K562 (cell line): ENCODE data around the gene TMEM273. TPM values are rescaled to one million over a fixed set of nuclear protein-coding genes. Genes with fewer than 3 reads are reported as not detected.

ENCODE experiments used
- ATF3 ChIP-seq, 2 experiments: fragments of 450-650 bp in 1 of 2; sonication (generic) in 1 of 2; formaldehyde crosslinking in 1 of 2; IDR thresholded peaks in 1 of 2; conservative IDR thresholded peaks in 1 of 2; 2 replicates each; pipeline versions ENCODE4 v1.6.1 to v1.8.1; 2016 to 2023; ENCODE audit warnings: mild to moderate bottlenecking in 2 of 2, moderate library complexity in 2 of 2, inconsistent platforms in 1 of 2, missing genetic modification reagents in 1 of 2
- ATF6 ChIP-seq: sonication (generic); formaldehyde crosslinking; IDR thresholded peaks from 2 replicates; pipeline ENCODE4 v1.4.0; 2020; ENCODE audit warnings: mild to moderate bottlenecking, missing genetic modification reagents
- CEBPB ChIP-seq: fragments of 450-650 bp; IDR thresholded peaks from 2 replicates; pipeline ENCODE4 v1.6.1; 2016; ENCODE audit warnings: missing genetic modification characterization, missing compliant biosample characterization
- FOSL1 ChIP-seq: fragments of 200-800 bp; sonication (Bioruptor generic); conservative IDR thresholded peaks from 2 replicates; pipeline ENCODE4 v1.6.1; 2016; ENCODE audit warnings: missing genetic modification characterization, missing compliant biosample characterization
- KLF16 ChIP-seq: IDR thresholded peaks from 2 replicates; pipeline ENCODE4 v1.6.1; 2016; ENCODE audit warnings: antibody characterized with exemption
- MEIS2 ChIP-seq: fragments of 450-650 bp; IDR thresholded peaks from 2 replicates; pipeline ENCODE4 v1.6.1; 2014; ENCODE audit warnings: mild to moderate bottlenecking; ENCODE audit not compliant: partially characterized antibody
- PREB ChIP-seq: sonication (generic); formaldehyde crosslinking; IDR thresholded peaks from 2 replicates; pipeline ENCODE4 v1.8.1; 2023; ENCODE audit warnings: mild to moderate bottlenecking, missing genetic modification reagents
- RCOR1 ChIP-seq, 2 experiments: IDR thresholded peaks; 2 replicates each; pipeline ENCODE4 v1.6.1; 2012; ENCODE audit warnings: low read depth in 2 of 2, low read length in 2 of 2, borderline replicate concordance in 1 of 2, improper control_type of control experiment in 1 of 2
- SMARCE1 ChIP-seq: fragments of 450-650 bp; IDR thresholded peaks from 2 replicates; pipeline ENCODE4 v1.7.1; 2016; ENCODE audit warnings: mild to moderate bottlenecking
- SUPT5H ChIP-seq: fragments of 450-650 bp; IDR thresholded peaks from 2 replicates; pipeline ENCODE4 v1.6.1; 2016
- ZNF584 ChIP-seq: fragments of 200-800 bp; sonication (Bioruptor generic); IDR thresholded peaks from 2 replicates; pipeline ENCODE4 v1.6.1; 2016; ENCODE audit warnings: low read depth, mild to moderate bottlenecking, missing genetic modification characterization, missing compliant biosample characterization
- ZNF592 ChIP-seq: fragments of 450-650 bp; IDR thresholded peaks from 2 replicates; pipeline ENCODE4 v1.6.1; 2017; ENCODE audit warnings: antibody characterized with exemption, mild to moderate bottlenecking
- polyA plus RNA-seq, 8 experiments: library from polyadenylated mRNA; depleted of rRNA in 4 of 8; stranded (reverse) in 5 of 8; unstranded in 3 of 8; fragments of >200 nt; fragmentation: Nextera tagmentation in 2 of 8; fragmentation: Illumina TruSeq in 1 of 8; extraction: Ambion mirVana in 2 of 8; extraction: Trizol in 1 of 8; gene quantifications; 2 replicates each; pipeline versions ENCODE4 v1.2.1 to v1.2.3, GENCODE V29; 2011 to 2014; ENCODE audit warnings: inconsistent platforms in 1 of 8, missing spikeins in 1 of 8
- total RNA-seq, 7 experiments: library from RNA; depleted of rRNA in 6 of 7; stranded (reverse); fragments of >200 nt in 6 of 7; fragmentation: Illumina TruSeq in 2 of 7; extraction: Trizol in 2 of 7; gene quantifications; 2 replicates each; pipeline versions ENCODE4 v1.2.1 to v1.2.3, GENCODE V29; 2011 to 2021; ENCODE audit warnings: low replicate concordance in 1 of 7
- TF ChIP-seq, protein P1 (sequence below): fragments of 450-650 bp; IDR thresholded peaks from 2 replicates; pipeline ENCODE4 v1.6.1; 2014; ENCODE audit warnings: low read depth, mild to moderate bottlenecking, moderate library complexity, borderline replicate concordance
- TF ChIP-seq, protein P2 (sequence below): fragments of 250-450 bp; sonication (Bioruptor Pico); IDR thresholded peaks from 2 replicates; pipeline ENCODE4 v1.9.0; 2021; ENCODE audit warnings: mild to moderate bottlenecking
- TF ChIP-seq, protein P3 (sequence below): fragments of 200-800 bp; sonication (Bioruptor generic); IDR thresholded peaks from 2 replicates; pipeline ENCODE4 v1.6.1; 2017; ENCODE audit warnings: missing genetic modification characterization, missing compliant biosample characterization

TMEM273 gene
- total and polyA plus RNA-seq, 9 of the 15 experiments (the other 6 are each of a cell fraction or from before 2014, with no cell fraction given), result 39.2 to 131 (median 95.6) TPM

- TF ChIP-seq ATF6 (CRISPR knock-in tag) (no peak), ZNF592 (0 out of 2 replicates have a peak, but pooled peaks have one; percentile 1), CEBPB (tag) (0 out of 2 replicates have a peak, but pooled peaks have one; percentile 11), SMARCE1 (no peak), ZNF584 (CRISPR knock-in tag) (0 out of 2 replicates have a peak, but pooled peaks have one; percentile 26), KLF16 (no peak), MEIS2 (peak; percentile 33), SUPT5H (no peak), RCOR1 (IDR thresholded peaks at IDR 0.05; ENCODE audit: borderline replicate concordance in 1 of 2, low read depth in 2 of 2, low read length in 2 of 2) (0 out of 4 replicates have a peak, but pooled peaks of 1 of the 2 experiments have one; percentile 37), PREB (CRISPR knock-in tag) (no peak), ATF3 (IDR thresholded peaks at IDR 0.05) (peak; percentile 41; the same call in 1 of the 2 replicates), ATF3 (CRISPR knock-in tag; conservative IDR thresholded peaks at IDR 0.05) (no peak), FOSL1 (tag) (peak; percentile 38; the same call in 1 of the 2 replicates)
- TF ChIP-seq, protein P1, sequence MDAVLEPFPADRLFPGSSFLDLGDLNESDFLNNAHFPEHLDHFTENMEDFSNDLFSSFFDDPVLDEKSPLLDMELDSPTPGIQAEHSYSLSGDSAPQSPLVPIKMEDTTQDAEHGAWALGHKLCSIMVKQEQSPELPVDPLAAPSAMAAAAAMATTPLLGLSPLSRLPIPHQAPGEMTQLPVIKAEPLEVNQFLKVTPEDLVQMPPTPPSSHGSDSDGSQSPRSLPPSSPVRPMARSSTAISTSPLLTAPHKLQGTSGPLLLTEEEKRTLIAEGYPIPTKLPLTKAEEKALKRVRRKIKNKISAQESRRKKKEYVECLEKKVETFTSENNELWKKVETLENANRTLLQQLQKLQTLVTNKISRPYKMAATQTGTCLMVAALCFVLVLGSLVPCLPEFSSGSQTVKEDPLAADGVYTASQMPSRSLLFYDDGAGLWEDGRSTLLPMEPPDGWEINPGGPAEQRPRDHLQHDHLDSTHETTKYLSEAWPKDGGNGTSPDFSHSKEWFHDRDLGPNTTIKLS, result peak; percentile 42; the same call in 1 of the 2 replicates
- TF ChIP-seq, protein P2, sequence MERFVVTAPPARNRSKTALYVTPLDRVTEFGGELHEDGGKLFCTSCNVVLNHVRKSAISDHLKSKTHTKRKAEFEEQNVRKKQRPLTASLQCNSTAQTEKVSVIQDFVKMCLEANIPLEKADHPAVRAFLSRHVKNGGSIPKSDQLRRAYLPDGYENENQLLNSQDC (CRISPR knock-in tag), result no peak
- TF ChIP-seq, protein P3, sequence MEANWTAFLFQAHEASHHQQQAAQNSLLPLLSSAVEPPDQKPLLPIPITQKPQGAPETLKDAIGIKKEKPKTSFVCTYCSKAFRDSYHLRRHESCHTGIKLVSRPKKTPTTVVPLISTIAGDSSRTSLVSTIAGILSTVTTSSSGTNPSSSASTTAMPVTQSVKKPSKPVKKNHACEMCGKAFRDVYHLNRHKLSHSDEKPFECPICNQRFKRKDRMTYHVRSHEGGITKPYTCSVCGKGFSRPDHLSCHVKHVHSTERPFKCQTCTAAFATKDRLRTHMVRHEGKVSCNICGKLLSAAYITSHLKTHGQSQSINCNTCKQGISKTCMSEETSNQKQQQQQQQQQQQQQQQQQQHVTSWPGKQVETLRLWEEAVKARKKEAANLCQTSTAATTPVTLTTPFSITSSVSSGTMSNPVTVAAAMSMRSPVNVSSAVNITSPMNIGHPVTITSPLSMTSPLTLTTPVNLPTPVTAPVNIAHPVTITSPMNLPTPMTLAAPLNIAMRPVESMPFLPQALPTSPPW (CRISPR knock-in tag), result no peak
Measured at GRCh38 chr10:49180444-49180860, 7.7 kb downstream of the TMEM273 start (continued).
